Purkinje cell (primary cell): ENCODE results near the gene CLIC5. TPM values are rescaled to one million over a fixed set of nuclear protein-coding genes. Genes with fewer than 3 reads are reported as not detected.

Experiments
- polyA plus RNA-seq: library from polyadenylated mRNA; unstranded; fragments of >200 nt; fragmentation: Nextera tagmentation; gene quantifications from 2 replicates; pipeline ENCODE4 v1.2.1, GENCODE V29; 2014

CLIC5 gene
- polyA plus RNA-seq: 0.54 TPM in 1 of 2 replicates, not detected in the other

GRCh38 chr6:46015119-46015968, at the start of gene CLIC5:
TSS of gene CLIC5 (minus strand) at chr6:46015860. CDS start at chr6:46015542, 318 bp downstream.

Other genes starting within 250 kb of the CLIC5 start
- gene ENPP4, start 114.1 kb upstream of the CLIC5 start, polyA plus RNA-seq: 46.4 and 52.1 TPM in 2 replicates
- gene ENPP5, start 155.1 kb upstream of the CLIC5 start, polyA plus RNA-seq: 295 and 301 TPM in 2 replicates